Tongue (tissue), 2 donors: ENCODE measurements around the gene LAGE3. TPM values are rescaled to one million over a fixed set of nuclear protein-coding genes. Genes with fewer than 3 reads are reported as not detected.
"Not testable (repeated sequence)": the region's sequence is repeated elsewhere in the genome, so short reads cannot be mapped to it uniquely, and the experiment has no call there.

Experiments
- DNase-seq: peaks from one replicate; pipeline ENCODE4 v3.0.0-alpha.2; 2015
- total RNA-seq: library from RNA; depleted of rRNA; stranded (reverse); fragments of >200 nt; gene quantifications from one replicate; pipeline ENCODE4 v1.2.3, GENCODE V29; 2014

The LAGE3 gene
- total RNA-seq, 1 donor from 2014 or later: 23.8 TPM

- DNase-seq: no peak
Measured at GRCh38 chrX:154502098-154502497, 23.0 kb upstream of the LAGE3 start.

GRCh38 chrX:154501423-154501822 lies 22.3 kb upstream of the LAGE3 start:
- DNase-seq: not testable (repeated sequence)

- not testable (repeated sequence) for DNase-seq
Measured at GRCh38 chrX:154496591-154497137, 17.6 kb upstream of the LAGE3 start.

- DNase-seq: no peak
Measured at GRCh38 chrX:154495472-154495922, 16.4 kb upstream of the LAGE3 start.

GRCh38 chrX:154494715-154495114 lies 15.6 kb upstream of the LAGE3 start:
- DNase-seq: no peak

GRCh38 chrX:154490414-154491083 lies 11.5 kb upstream of the LAGE3 start, which contains the start of gene SLC10A3:
Gene SLC10A3, minus strand, starts transcription at chrX:154490629. Its CDS starts 1,689 bp downstream, at chrX:154488940.
- peak; percentile 95 for DNase-seq

GRCh38 chrX:154490021-154490413 lies 10.9 kb upstream of the LAGE3 start:
- peak; percentile 51 for DNase-seq

GRCh38 chrX:154489182-154489581 lies 10.1 kb upstream of the LAGE3 start:
- DNase-seq: no peak

- DNase-seq: no peak
Measured at GRCh38 chrX:154488336-154489075, 9.4 kb upstream of the LAGE3 start.

GRCh38 chrX:154487518-154488290 lies 8.6 kb upstream of the LAGE3 start:
- DNase-seq: no peak

- DNase-seq: peak; percentile 68
Measured at GRCh38 chrX:154486396-154487207, 7.5 kb upstream of the LAGE3 start, which contains the start of gene UBL4A. Gene UBL4A, minus strand, starts transcription at chrX:154486615. Its CDS starts 31 bp downstream, at chrX:154486584.

- DNase-seq: peak; percentile 24
Measured at GRCh38 chrX:154486052-154486395, 6.9 kb upstream of the LAGE3 start.

GRCh38 chrX:154485150-154486051 lies 6.3 kb upstream of the LAGE3 start:
- DNase-seq: no peak

GRCh38 chrX:154484255-154485149 lies 5.4 kb upstream of the LAGE3 start:
- DNase-seq: no peak

- no peak for DNase-seq
Measured at GRCh38 chrX:154483325-154483724, 4.2 kb upstream of the LAGE3 start.

GRCh38 chrX:154482786-154483185 lies 3.7 kb upstream of the LAGE3 start:
- no peak for DNase-seq

- DNase-seq: no peak
Measured at GRCh38 chrX:154481911-154482601, 3.0 kb upstream of the LAGE3 start.

GRCh38 chrX:154481195-154481594 lies 2.1 kb upstream of the LAGE3 start:
- no peak for DNase-seq
